GM18508 (cell line): Measurements from ENCODE around the gene OR2T34.
"Not testable (repeated sequence)": the region's sequence is repeated elsewhere in the genome, so short reads cannot be mapped to it uniquely, and the experiment has no call there.

ENCODE experiments used
- ATAC-seq: cut with Tn5 transposase; IDR thresholded peaks from one replicate; pipeline ENCODE4 v1.9.1; 2021; ENCODE audit warnings: moderate number of reproducible peaks; ENCODE audit not compliant: insufficient read depth, unreplicated experiment

Gene OR2T34

GRCh38 chr1:248565530-248566373 lies 8.8 kb downstream of the OR2T34 start:
- ATAC-seq, result not testable (repeated sequence)

- not testable (repeated sequence) for ATAC-seq
Measured at GRCh38 chr1:248562672-248563071, 11.9 kb downstream of the OR2T34 start, which contains the start of gene OR2T29. Gene OR2T29, minus strand, starts transcription at chr1:248562772. Its CDS starts 3,281 bp downstream, at chr1:248559491.

- not testable (repeated sequence) for ATAC-seq
Measured at GRCh38 chr1:248551027-248551426, 23.5 kb downstream of the OR2T34 start.

GRCh38 chr1:248547383-248547782 lies 27.2 kb downstream of the OR2T34 start:
- ATAC-seq, result not testable (repeated sequence)

- not testable (repeated sequence) for ATAC-seq
Measured at GRCh38 chr1:248537449-248537848, 37.1 kb downstream of the OR2T34 start.
